ENCODE results near the gene KIAA1143. TPM values are rescaled to one million over a fixed set of nuclear protein-coding genes. Genes with fewer than 3 reads are reported as not detected.

The KIAA1143 gene
- total RNA-seq, 2 donors from 2014 or later, result 21.0 to 26.1 TPM

DNA sequence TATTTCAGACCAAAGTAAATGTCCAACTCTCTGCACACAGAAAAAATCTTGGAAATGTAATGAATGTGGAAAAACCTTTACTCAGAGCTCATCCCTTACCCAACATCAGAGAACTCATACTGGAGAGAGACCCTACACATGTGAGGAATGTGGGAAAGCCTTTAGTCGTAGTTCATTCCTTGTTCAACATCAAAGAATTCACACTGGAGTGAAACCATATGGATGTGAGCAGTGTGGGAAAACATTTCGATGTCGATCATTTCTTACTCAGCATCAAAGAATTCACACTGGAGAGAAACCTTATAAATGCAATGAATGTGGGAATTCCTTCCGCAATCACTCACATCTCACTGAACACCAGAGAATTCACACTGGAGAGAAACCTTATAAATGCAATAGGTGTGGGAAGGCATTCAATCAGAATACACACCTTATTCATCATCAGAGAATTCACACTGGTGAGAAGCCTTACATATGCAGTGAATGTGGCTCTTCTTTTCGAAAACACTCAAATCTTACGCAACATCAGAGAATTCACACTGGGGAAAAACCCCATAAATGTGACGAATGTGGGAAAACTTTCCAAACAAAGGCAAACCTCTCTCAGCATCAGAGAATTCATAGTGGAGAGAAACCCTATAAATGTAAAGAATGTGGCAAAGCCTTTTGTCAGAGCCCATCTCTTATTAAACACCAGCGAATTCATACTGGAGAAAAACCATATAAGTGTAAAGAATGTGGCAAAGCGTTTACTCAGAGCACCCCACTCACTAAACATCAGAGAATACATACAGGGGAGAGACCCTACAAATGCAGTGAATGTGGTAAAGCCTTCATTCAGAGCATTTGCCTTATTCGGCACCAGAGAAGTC is 40.0 kb downstream of the KIAA1143 start:
- ATAC-seq (replicated peaks), result no peak
- no peaks in the 10 kb centered on the region for H3K4me1 Mint-ChIP-seq
- H3K4me3 Mint-ChIP-seq, result no peak overlapping the region
- H3K36me3 Mint-ChIP-seq (ENCODE audit: low read depth), result peaks cover 39% of the 10 kb centered on the region
- no peak overlapping the region for H3K27ac Mint-ChIP-seq
- peaks cover 50% of the 10 kb centered on the region for H3K9me3 Mint-ChIP-seq
- no peaks in the 10 kb centered on the region for H3K27me3 Mint-ChIP-seq

GRCh38 chr3:44712455-44713075 is 48.9 kb downstream of the KIAA1143 start, which contains the start of gene ZNF502:
Gene ZNF502, plus strand, starts transcription at chr3:44712660. Its CDS starts 7,602 bp downstream, at chr3:44720262.
- Mint-ChIP-seq H3K36me3 (ENCODE audit: low read depth) (peaks cover 11% of the 10 kb centered on the region), H3K27ac (peak within 1 kb of the TSS; percentile 73), H3K9me3 (peaks cover 17% of the 10 kb centered on the region), H3K27me3 (peaks cover 11% of the 10 kb centered on the region), H3K4me3 (peak within 1 kb of the TSS; percentile 85), H3K4me1 (no peaks in the 10 kb centered on the region)
- ATAC-seq (replicated peaks), result peak; percentile 78

Other genes with a start within 250 kb of the KIAA1143 start
- gene ZKSCAN7, start 206.4 kb downstream of the KIAA1143 start, total RNA-seq, result 1 to 10 TPM in 1 of 2 donors, under 1 TPM in 1; 0.78 to 1.6 TPM
- gene ZNF660, start 176.7 kb downstream of the KIAA1143 start, total RNA-seq, result under 1 TPM in 1 of 2 donors, not detected in 1; 0.08 TPM
- gene ZNF197, start 136.6 kb downstream of the KIAA1143 start, total RNA-seq, result 1 to 10 TPM; 7.9 to 8.4 TPM
- 1 to 10 TPM; 1.6 to 3.0 TPM for gene ZNF35, start 112.9 kb downstream of the KIAA1143 start, total RNA-seq
- 1 to 10 TPM in 1 of 2 donors, under 1 TPM in 1; 0.73 to 1.5 TPM for gene ZNF502, start 49.0 kb downstream of the KIAA1143 start, total RNA-seq
- 1 to 10 TPM in 1 of 2 donors, under 1 TPM in 1; 0.73 to 1.7 TPM for gene ZNF501, start 32.0 kb downstream of the KIAA1143 start, total RNA-seq
- gene KIF15, start 175 bp upstream of the KIAA1143 start, total RNA-seq, result 10 to 100 TPM; 25.3 to 34.7 TPM
- 1 to 10 TPM; 6.9 to 7.3 TPM for gene TMEM42, start 100.3 kb upstream of the KIAA1143 start, total RNA-seq
- not detected for gene TGM4, start 113.0 kb upstream of the KIAA1143 start, total RNA-seq
- gene ZDHHC3, start 214.6 kb upstream of the KIAA1143 start, total RNA-seq, result 10 to 100 TPM; 20.5 to 50.5 TPM
- gene EXOSC7, start 214.6 kb upstream of the KIAA1143 start, total RNA-seq, result 10 to 100 TPM; 47.0 to 70.5 TPM

All from activated T-helper 17 cell treated with anti-CD3 and anti-CD28 coated beads, Interleukin-2, amount 50 U/mL, for 72 hours (primary cell).